ENCODE data around the gene HORMAD2.
"Not testable (repeated sequence)": the region's sequence is repeated elsewhere in the genome, so short reads cannot be mapped to it uniquely, and the experiment has no call there.

- TF ChIP-seq EZH2 (IDR thresholded peaks at IDR 0.05; ENCODE audit: low read depth); CTCF (conservative IDR thresholded peaks at IDR 0.05): not testable (repeated sequence)
These were observed 19.2 kb upstream of the HORMAD2 start for GRCh38 chr22:30061094-30061493.
